GDM1 (cell line): ENCODE data around the gene RPRML.
"Not testable (repeated sequence)": the region's sequence is repeated elsewhere in the genome, so short reads cannot be mapped to it uniquely, and the experiment has no call there.

Experiments
- DNase-seq: peaks from one replicate; lab custom pipeline; 2025; lab: John Stamatoyannopoulos, UW

The RPRML gene

GRCh38 chr17:46979147-46979863 is at the start of gene RPRML:
Gene RPRML (minus strand): TSS chr17:46979253. CDS start chr17:46979007, 246 bp downstream.
- DNase-seq = no peak

DNA sequence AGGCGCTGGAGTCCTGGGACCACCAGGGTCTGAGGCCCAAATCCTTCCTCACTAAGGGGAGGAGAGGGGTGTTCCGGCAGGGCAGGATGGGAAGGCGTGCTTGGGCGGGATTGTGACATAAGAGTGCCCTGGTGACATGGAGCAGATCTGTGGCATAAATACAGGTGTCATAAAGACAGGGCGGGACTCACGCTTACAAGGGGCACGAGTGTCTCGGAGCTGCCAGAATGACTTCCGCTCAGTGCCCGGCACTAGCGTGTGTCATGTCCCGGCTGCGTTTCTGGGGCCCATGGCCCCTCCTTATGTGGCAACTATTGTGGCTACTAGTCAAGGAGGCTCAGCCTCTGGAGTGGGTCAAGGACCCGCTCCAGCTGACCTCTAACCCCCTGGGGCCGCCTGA is 37.9 kb upstream of the RPRML start:
- not testable (repeated sequence) for DNase-seq

GRCh38 chr17:47013341-47013740 is 34.3 kb upstream of the RPRML start:
- DNase-seq = no peak

GRCh38 chr17:47012457-47012856 is 33.4 kb upstream of the RPRML start:
- no peak for DNase-seq

DNA sequence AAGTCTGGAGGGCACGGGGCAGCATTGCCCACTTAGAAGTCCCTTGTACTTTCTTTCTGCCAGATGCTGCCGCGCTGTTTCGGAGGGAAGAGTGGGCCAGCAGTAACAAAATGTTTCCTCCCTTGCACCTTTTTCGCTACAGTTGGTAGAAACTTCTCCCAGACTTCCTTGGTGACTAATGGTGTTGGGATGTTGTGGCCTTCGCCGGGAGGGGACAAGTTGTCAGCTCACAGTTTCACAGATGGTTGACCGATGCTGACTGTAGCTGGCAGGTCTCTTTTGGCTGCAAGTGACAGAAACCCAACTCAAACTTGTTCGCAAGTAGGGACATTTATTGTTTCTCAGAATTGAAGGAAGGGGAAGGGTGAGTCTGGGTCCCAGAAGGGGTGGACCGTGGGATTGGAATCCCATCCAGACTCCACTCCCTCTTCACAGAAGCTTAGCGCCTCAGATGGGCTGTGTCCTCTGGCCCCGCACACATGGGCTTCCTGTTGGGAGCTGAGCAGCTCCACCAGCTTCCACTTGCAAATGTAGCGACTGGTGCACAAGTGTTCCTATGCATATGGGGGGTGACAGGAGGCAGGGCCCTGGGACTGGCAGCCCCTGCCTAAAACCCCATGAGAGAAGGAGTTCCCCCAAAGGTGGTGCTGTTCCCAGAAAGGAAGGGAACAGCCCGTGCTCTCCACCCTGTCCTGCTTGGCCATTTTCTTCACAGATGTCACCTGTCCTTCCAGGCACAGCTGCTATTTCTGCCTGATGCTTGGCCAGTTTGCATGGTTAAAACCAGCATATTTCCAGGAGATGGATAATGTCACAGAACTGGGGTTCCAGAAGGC is 30.9 kb upstream of the RPRML start:
- DNase-seq = no peak

DNA sequence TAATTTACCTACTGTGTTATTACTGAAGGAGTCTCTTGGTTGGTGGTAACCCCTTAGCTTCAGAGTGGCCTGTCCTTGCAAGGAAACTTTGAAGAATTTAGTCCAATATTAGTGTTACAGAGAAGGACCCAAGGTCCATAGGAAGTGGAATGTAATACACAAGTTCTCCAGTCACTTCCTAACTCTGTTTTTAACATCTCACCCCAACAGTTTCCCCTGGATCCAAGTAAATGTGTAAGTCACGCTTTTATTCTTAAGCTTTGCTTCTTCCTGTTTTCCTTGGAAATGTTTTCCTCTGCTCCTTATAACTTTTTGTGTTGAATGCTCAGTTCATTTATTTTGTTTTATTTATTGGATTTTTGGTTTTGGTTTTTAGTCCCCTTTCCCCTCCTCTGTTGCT is 25.9 kb upstream of the RPRML start:
- no peak for DNase-seq

GRCh38 chr17:47003864-47004263 is 24.8 kb upstream of the RPRML start:
- not testable (repeated sequence) for DNase-seq

DNA sequence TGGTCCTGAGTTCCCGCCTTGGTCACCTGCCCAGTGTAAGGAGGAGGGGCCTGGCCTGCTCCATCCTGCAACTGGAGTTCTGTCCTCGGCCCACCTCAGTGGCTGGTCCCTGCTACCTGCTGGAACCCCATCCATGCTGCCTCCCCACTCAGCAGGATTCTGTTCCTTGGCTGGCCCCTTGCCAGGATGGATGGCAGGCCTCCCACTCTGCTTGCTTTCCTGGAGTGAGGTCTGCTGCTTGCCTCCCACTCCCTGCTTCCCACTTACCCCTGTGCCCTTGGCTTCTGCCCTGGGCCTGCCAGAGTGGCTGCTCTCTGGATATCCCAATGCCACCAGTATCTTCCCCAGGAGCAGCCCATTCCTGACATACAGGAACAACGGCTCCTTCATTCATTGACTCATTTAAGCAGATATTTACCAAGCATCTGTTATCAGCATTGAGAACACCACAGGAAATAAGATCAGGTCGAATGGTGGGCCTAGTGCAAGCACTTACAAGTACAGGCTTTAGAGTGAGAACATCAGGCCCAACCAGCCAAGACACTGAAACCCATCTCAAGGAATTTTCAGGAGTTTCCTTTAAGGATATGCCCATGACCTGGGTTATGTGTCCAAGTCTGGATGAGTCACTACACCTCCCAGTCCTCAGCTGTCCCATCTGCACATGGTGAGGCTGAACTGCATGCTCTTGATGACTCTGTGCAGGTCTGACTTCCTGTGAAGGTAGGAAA is 17.0 kb upstream of the RPRML start:
- DNase-seq = no peak

DNA sequence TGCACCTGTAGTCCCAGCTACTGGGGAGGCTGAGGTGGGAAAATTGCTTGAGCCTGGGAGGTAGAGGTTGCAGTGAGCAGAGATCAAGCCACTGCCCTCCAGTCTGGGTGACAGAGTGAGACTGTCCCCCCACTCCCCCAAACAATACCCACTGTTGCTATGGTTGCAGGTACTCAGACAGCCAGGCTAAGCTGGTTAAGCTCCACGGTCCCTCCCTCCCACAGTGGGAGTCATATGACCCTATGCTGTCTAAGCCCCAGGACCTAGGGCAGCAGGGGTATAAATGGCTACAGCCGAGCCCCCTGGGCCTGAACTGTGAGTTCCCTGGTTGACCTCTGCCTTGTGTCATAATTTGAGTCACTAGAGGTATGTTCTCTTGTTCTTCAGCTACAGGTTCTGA is 15.9 kb upstream of the RPRML start:
- no peak for DNase-seq

- no peak for DNase-seq
Measured at GRCh38 chr17:46991617-46992016, 12.6 kb upstream of the RPRML start.

DNA sequence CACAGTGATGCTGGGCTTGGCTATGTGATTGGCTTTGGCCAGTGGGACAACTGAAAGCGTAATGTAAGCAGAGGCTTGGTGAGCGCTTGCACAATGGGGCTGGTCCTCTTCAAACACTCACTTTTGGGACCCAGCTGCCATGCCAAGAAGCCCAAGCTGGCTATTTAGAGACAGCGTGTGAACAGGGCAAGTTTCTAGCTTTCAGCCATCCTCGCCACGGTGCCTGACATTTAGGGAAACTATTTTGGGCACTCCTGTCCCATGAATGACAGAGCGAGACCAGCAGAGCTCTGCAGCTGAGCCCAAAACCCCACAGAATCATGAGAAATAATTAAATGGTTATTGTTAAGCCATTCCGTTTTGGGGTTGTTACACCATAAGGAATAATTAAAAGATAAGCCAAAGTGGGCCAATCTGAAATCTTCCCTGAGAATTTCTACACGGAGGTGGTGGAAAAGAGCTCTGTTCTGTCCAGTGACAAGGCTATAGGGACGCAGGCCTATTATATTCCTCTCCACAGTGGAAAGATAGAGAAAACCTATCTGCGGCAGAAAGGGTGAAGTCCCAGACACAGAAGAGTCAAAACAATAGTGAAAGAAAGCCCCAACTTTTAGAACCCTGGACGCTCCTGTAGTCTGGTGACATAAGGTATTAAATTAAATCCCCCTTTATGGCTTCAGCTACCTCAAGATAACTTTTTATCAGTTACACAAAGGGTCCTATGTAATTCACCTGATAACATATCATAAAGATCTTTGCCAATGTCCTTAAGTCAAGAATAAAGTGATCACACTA is 10.8 kb upstream of the RPRML start:
- no peak for DNase-seq

GRCh38 chr17:46987927-46988326 is 8.9 kb upstream of the RPRML start:
- not testable (repeated sequence) for DNase-seq

DNA sequence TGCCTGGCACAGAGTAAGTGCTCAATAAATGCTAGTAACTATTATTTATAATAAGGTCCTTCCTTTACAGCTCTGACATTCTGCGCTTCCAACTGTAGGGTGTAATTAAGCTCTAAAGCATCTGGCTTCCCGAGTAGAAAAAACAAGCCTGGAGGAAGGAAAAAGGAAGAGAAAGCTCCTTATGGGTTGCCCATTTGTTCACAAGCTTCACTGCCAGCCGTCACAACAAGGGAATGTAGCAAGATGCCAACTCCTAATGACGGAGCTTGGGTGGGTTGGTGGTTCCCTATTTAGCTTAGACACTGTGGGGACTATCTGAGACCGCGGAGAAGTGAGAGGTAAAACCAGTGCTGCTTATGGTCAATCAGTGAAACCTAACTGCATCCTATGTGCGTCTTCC is 7.3 kb upstream of the RPRML start:
- no peak for DNase-seq

GRCh38 chr17:46984892-46985291 is 5.8 kb upstream of the RPRML start:
- no peak for DNase-seq

DNA sequence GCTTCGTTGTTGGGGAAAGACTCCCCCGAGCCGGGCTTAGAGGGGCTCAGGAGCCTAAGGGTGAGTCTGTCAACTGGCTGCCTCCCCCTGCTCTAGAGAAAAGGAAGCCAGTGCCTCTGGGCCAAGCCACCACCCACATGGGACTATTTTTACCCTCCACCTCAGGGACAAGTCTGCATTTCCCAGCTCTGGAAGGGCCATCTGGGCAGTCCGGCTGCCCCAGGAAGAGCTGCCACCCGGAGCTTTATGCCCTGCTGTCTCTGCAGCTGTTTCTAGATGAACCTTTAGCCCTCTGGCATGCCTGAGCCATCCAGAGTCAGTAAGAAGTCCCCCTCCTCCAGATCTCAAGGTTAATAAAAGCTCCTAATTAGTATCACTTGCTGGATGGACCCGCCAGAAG is 5.3 kb upstream of the RPRML start:
- DNase-seq = no peak

DNA sequence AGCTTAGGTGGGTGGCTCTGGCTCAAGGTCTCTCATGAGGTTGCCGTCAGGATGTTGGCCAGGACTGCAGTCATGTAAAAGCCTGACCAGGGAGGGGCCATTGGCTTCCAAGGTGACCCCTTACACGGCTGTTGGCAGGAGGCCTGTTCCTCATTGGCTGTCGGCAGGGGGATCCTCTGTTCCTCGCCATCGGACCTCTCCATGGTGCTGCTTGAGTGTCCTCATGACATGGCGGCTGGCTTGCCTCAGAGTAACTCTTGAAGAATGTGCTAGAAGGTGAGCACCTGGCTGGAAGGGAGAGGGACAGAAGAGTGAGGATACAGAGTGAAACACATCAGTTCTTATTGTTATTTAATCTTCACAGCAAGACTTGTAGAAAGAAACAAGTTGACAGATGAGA is 4.7 kb upstream of the RPRML start:
- no peak for DNase-seq

- DNase-seq = no peak
Measured at GRCh38 chr17:46982577-46982976, 3.5 kb upstream of the RPRML start.

GRCh38 chr17:46978489-46979146 is 435 bp downstream of the RPRML start:
- DNase-seq = no peak

- DNase-seq = no peak
Measured at GRCh38 chr17:46977750-46978488, 1.1 kb downstream of the RPRML start.

DNA sequence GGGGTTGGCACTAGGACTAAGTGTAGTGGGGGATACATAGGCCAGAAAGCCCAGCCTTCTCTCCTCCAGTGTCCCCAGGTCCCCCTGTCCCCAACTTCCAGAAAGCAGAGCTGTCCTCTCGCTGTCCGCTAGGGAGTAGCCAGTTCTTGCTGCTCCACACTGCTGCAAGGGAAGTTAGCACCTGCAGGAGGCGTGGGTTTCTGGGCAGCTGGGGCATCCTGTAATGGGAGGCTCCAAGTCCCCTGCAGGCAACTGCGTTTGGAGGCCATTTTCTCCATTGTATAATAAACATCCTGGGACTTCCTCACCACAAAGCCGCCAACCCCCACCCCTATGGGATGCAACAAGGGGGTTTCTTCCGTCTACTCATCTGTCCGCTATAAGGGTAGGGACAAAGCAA is 1.7 kb downstream of the RPRML start:
- DNase-seq = no peak
